Measurements from ENCODE around the gene ACSS2.

The ACSS2 gene

GRCh38 chr20:34971561-34972235 lies 95.3 kb downstream of the ACSS2 start:
- TF ChIP-seq ZFX (IDR thresholded peaks at IDR 0.05): no peak
- TF ChIP-seq CTCF (conservative IDR thresholded peaks at IDR 0.05): no peak
- no peak overlapping the region for H3K27ac ChIP-seq

GRCh38 chr20:34974246-34974645 lies 97.8 kb downstream of the ACSS2 start:
- H3K27ac ChIP-seq: no peak overlapping the region
- TF ChIP-seq CTCF (conservative IDR thresholded peaks at IDR 0.05) (no peak), ZFX (IDR thresholded peaks at IDR 0.05) (no peak)

- H3K27ac ChIP-seq: no peak overlapping the region
- TF ChIP-seq CTCF (conservative IDR thresholded peaks at IDR 0.05) (no peak), ZFX (IDR thresholded peaks at IDR 0.05) (no peak)
Measured at GRCh38 chr20:34976286-34976685, 99.9 kb downstream of the ACSS2 start.

Data from C4-2B (cell line).